Mesenchymal stem cell (in vitro differentiated cells and primary cell): ENCODE measurements around the gene TRIOBP.

ENCODE experiments used
- DNase-seq: peaks from one replicate; pipeline ENCODE4 v3.0.0-alpha.2; 2013
- H2AFZ ChIP-seq: one replicate; pipeline ENCODE4 v1.6.1; 2013; ENCODE audit warnings: low read depth, mild to moderate bottlenecking, control low read depth, inconsistent platforms, low read length, moderate library complexity
- H2AK5ac ChIP-seq: 2 replicates; pipeline ENCODE4 v1.6.1; 2013; ENCODE audit warnings: low read length, moderate library complexity, mild to moderate bottlenecking, inconsistent platforms; ENCODE audit not compliant: severe bottlenecking
- H2BK120ac ChIP-seq: one replicate; pipeline ENCODE4 v1.6.1; 2013; ENCODE audit warnings: low read depth, mild to moderate bottlenecking, inconsistent platforms, low read length, moderate library complexity
- H2BK12ac ChIP-seq, 2 experiments: one replicate each; pipeline ENCODE4 v1.6.1; 2013; ENCODE audit warnings: inconsistent platforms in 2 of 2, low read length in 2 of 2, mild to moderate bottlenecking in 2 of 2, moderate library complexity in 2 of 2, control low read depth in 1 of 2
- H2BK15ac ChIP-seq: one replicate; pipeline ENCODE4 v1.6.1; 2013; ENCODE audit warnings: mild to moderate bottlenecking, low read depth, inconsistent platforms; ENCODE audit not compliant: poor library complexity, severe bottlenecking
- H2BK5ac ChIP-seq: 2 replicates; pipeline ENCODE4 v1.6.1; 2013; ENCODE audit warnings: low read depth, mild to moderate bottlenecking, low read length, control low read depth, inconsistent platforms; ENCODE audit not compliant: poor library complexity, severe bottlenecking
- H3K14ac ChIP-seq, 2 experiments: one replicate each; pipeline ENCODE4 v1.6.1; 2013; ENCODE audit warnings: inconsistent platforms in 2 of 2, low read length in 2 of 2, control low read depth in 1 of 2, mild to moderate bottlenecking in 1 of 2, moderate library complexity in 1 of 2
- H3K18ac ChIP-seq, 2 experiments: one replicate each; pipeline ENCODE4 v1.6.1; 2013; ENCODE audit warnings: inconsistent platforms in 2 of 2, low read length in 2 of 2, control low read depth in 1 of 2, low read depth in 1 of 2, mild to moderate bottlenecking in 1 of 2
- H3K23ac ChIP-seq, 2 experiments: one replicate each; pipeline ENCODE4 v1.6.1; 2013; ENCODE audit warnings: inconsistent platforms in 2 of 2, low read length in 2 of 2, mild to moderate bottlenecking in 2 of 2, moderate library complexity in 2 of 2, control low read depth in 1 of 2
- H3K27ac ChIP-seq: 2 replicates; pipeline ENCODE4 v1.5.1; 2013; ENCODE audit warnings: mild to moderate bottlenecking, moderate library complexity, low read length, control low read depth, inconsistent platforms; ENCODE audit not compliant: poor library complexity, severe bottlenecking
- H3K27me3 ChIP-seq, 2 experiments: 2 replicates each; pipeline versions ENCODE4 v1.6.1 to v1.7.0; 2013; ENCODE audit warnings: low read length in 2 of 2, mild to moderate bottlenecking in 2 of 2, moderate library complexity in 2 of 2, control low read depth in 1 of 2, inconsistent platforms in 1 of 2; ENCODE audit not compliant: control insufficient read depth in 1 of 2, insufficient read depth in 1 of 2
- H3K36me3 ChIP-seq, 2 experiments: 2 replicates each; pipeline versions ENCODE4 v1.6.1 to v1.7.0; 2013; ENCODE audit warnings: low read length in 2 of 2, control low read depth in 1 of 2, inconsistent platforms in 1 of 2, low read depth in 1 of 2, mild to moderate bottlenecking in 1 of 2; ENCODE audit not compliant: insufficient read depth in 2 of 2, control insufficient read depth in 1 of 2
- H3K4ac ChIP-seq, 2 experiments: one replicate each; pipeline ENCODE4 v1.6.1; 2013; ENCODE audit warnings: inconsistent platforms in 2 of 2, low read length in 2 of 2, mild to moderate bottlenecking in 2 of 2, moderate library complexity in 2 of 2, control low read depth in 1 of 2, low read depth in 1 of 2
- H3K4me1 ChIP-seq: 2 replicates; pipeline ENCODE4 v1.6.1; 2013; ENCODE audit warnings: low read depth, low read length, control low read depth; ENCODE audit not compliant: control insufficient read depth, insufficient read depth
- H3K4me2 ChIP-seq: 2 replicates; pipeline ENCODE4 v1.6.1; 2013; ENCODE audit warnings: low read length, mild to moderate bottlenecking, inconsistent platforms; ENCODE audit not compliant: poor library complexity, severe bottlenecking
- H3K4me3 ChIP-seq, 2 experiments: 2 replicates each; pipeline versions ENCODE4 v1.5.1 to v1.7.0; 2013; ENCODE audit warnings: low read length in 2 of 2, mild to moderate bottlenecking in 2 of 2, control low read depth in 1 of 2, low read depth in 1 of 2; ENCODE audit not compliant: insufficient read depth in 1 of 2
- H3K79me1 ChIP-seq: replicated peaks from 2 replicates; pipeline ENCODE4 v1.6.1; 2013; ENCODE audit warnings: mild to moderate bottlenecking, control low read depth, low read length, inconsistent platforms; ENCODE audit not compliant: poor library complexity, severe bottlenecking
- H3K9ac ChIP-seq: 2 replicates; pipeline ENCODE4 v1.7.0; 2013; ENCODE audit warnings: mild to moderate bottlenecking, low read length, moderate library complexity
- H3K9me3 ChIP-seq: 2 replicates; pipeline ENCODE4 v1.7.0; 2013; ENCODE audit warnings: mild to moderate bottlenecking, low read length; ENCODE audit not compliant: control insufficient read depth
- H4K8ac ChIP-seq: one replicate; pipeline ENCODE4 v1.6.1; 2013; ENCODE audit warnings: inconsistent platforms, mild to moderate bottlenecking, low read length, moderate library complexity
- H4K91ac ChIP-seq: one replicate; pipeline ENCODE4 v1.6.1; 2013; ENCODE audit warnings: mild to moderate bottlenecking, low read length, inconsistent platforms
- WGBS: methylation state at CpG from one replicate; pipeline ENCODE4 v1.1.7; 2013; ENCODE audit warnings: mixed read lengths; 5-methylcytosine and 5-hydroxymethylcytosine counted together

TRIOBP gene

GRCh38 chr22:37686002-37686982, 10.6 kb upstream of the TRIOBP start, which contains the start of gene NOL12:
Gene NOL12 (plus strand): TSS chr22:37686343. CDS start chr22:37686393, 50 bp downstream.
- peak within 1 kb of the TSS; percentile 92 for H2AFZ ChIP-seq
- no peaks in the 10 kb centered on the region for H3K9me3 ChIP-seq
- DNase-seq, result peak; percentile 94
- peak within 1 kb of the TSS; percentile 65 for H3K4me2 ChIP-seq
- no peak within 1 kb of the TSS for H2BK120ac ChIP-seq
- H2BK12ac ChIP-seq, result peak within 1 kb of the TSS in 1 of 2 experiments; percentile 94
- peaks cover 23% of the 10 kb centered on the region for H3K79me1 ChIP-seq
- H3K27ac ChIP-seq, result peak within 1 kb of the TSS; percentile 77
- peaks cover 15% of the 10 kb centered on the region for H3K4me1 ChIP-seq
- H4K8ac ChIP-seq, result peak within 1 kb of the TSS; percentile 74
- no peaks in the 10 kb centered on the region for H3K27me3 ChIP-seq
- H3K14ac ChIP-seq, result peak within 1 kb of the TSS in 1 of 2 experiments; percentile 89
- H2BK15ac ChIP-seq, result peak within 1 kb of the TSS; percentile 2
- H3K4me3 ChIP-seq, result peak within 1 kb of the TSS; percentile 90
- peak within 1 kb of the TSS in 1 of 2 experiments; percentile 96 for H3K4ac ChIP-seq
- no peak within 1 kb of the TSS for H3K23ac ChIP-seq
- H4K91ac ChIP-seq, result peak within 1 kb of the TSS; percentile 79
- peak within 1 kb of the TSS; percentile 68 to 93 for H3K18ac ChIP-seq
- H3K36me3 ChIP-seq, result peaks cover 24 to 28% of the 10 kb centered on the region in 2 experiments
- H2BK5ac ChIP-seq, result peak within 1 kb of the TSS; percentile 68
- WGBS, result 2% methylated on average over 57 of the region's 62 CpGs
- peak within 1 kb of the TSS; percentile 95 for H3K9ac ChIP-seq
- no peak within 1 kb of the TSS for H2AK5ac ChIP-seq

GRCh38 chr22:37690407-37690806, 6.4 kb upstream of the TRIOBP start:
- Histone ChIP-seq H3K27ac (no peak overlapping the region), H3K9me3 (no peaks in the 10 kb centered on the region), H3K14ac (no peak overlapping the region), H2BK120ac (no peak overlapping the region), H2AK5ac (no peak overlapping the region), H2AFZ (no peak overlapping the region), H3K18ac (no peak overlapping the region), H3K27me3 (no peaks in the 10 kb centered on the region), H3K23ac (no peak overlapping the region), H3K79me1 (peaks cover 28% of the 10 kb centered on the region), H2BK5ac (no peak overlapping the region), H3K4ac (no peak overlapping the region), H4K91ac (no peak overlapping the region), H4K8ac (no peak overlapping the region), H2BK15ac (no peak overlapping the region), H3K4me2 (no peak overlapping the region), H3K36me3 (peaks cover 54 to 56% of the 10 kb centered on the region in 2 experiments), H2BK12ac (no peak overlapping the region), H3K9ac (no peak overlapping the region), H3K4me1 (peaks cover 10% of the 10 kb centered on the region), H3K4me3 (no peak overlapping the region)
- 98% methylated on average over 6 of the region's 7 CpGs for WGBS
- no peak for DNase-seq

- Histone ChIP-seq H3K4me3 (no peak overlapping the region), H2AK5ac (no peak overlapping the region), H2AFZ (no peak overlapping the region), H2BK120ac (no peak overlapping the region), H3K4me2 (no peak overlapping the region), H3K27me3 (no peaks in the 10 kb centered on the region), H3K9me3 (no peaks in the 10 kb centered on the region), H2BK5ac (no peak overlapping the region), H2BK15ac (no peak overlapping the region), H3K27ac (no peak overlapping the region), H3K14ac (no peak overlapping the region), H3K23ac (no peak overlapping the region), H4K91ac (no peak overlapping the region), H3K79me1 (peaks cover 28% of the 10 kb centered on the region), H3K4me1 (peaks cover 9% of the 10 kb centered on the region), H3K18ac (no peak overlapping the region), H3K4ac (no peak overlapping the region), H4K8ac (no peak overlapping the region), H3K9ac (no peak overlapping the region), H3K36me3 (peaks cover 54 to 56% of the 10 kb centered on the region in 2 experiments), H2BK12ac (no peak overlapping the region)
- no peak for DNase-seq
- 96% methylated on average over 18 of the region's 18 CpGs for WGBS
Measured at GRCh38 chr22:37690901-37691504, 5.8 kb upstream of the TRIOBP start.
